GM15510 (cell line): Measurements from ENCODE around the gene ULBP3.

Source experiments
- POLR2A ChIP-seq: IDR thresholded peaks from 3 replicates; pipeline ENCODE4 v1.6.1; 2011; ENCODE audit warnings: borderline replicate concordance; ENCODE audit not compliant: insufficient read length; ENCODE audit errors: extremely low read depth

ULBP3 gene

DNA sequence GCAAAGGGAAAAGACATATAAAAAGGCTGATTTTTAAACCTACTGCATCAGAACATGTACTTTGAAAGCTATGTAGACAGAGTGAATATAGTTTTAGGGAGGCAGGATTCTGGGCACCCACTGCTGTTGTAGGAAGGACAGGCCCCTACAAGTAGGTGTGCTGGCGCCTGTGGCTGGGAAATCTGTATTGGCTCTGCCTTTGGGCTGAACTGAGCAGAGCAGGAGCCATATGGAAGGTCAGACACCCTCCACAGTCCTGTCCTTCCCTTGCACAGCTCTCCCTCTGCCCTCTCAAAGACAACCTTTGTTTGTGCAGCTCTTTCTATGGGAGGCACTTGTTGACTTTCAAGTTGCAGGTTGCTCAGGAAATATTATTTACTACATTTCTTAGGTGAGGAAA is 18.4 kb upstream of the ULBP3 start:
- TF ChIP-seq POLR2A: no peak

DNA sequence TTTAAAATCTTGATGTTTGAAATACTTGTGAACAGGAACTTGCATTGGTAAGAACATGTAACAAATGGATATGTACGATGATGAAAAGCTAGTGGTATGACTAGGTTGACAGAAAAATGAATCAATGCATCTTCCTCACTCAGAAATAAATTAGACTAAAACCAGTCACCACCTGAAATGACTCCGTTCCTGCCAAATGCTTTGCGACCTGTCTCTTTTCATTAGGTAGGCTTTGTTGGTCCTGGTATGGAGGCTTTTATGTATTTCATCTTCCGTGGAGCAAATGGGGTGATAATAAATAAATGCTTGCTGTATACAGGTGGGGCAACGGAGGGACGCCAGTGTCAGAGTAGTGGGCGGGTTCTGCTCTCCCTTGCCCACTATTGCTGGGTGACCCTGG is 17.1 kb upstream of the ULBP3 start:
- TF ChIP-seq POLR2A: no peak

DNA sequence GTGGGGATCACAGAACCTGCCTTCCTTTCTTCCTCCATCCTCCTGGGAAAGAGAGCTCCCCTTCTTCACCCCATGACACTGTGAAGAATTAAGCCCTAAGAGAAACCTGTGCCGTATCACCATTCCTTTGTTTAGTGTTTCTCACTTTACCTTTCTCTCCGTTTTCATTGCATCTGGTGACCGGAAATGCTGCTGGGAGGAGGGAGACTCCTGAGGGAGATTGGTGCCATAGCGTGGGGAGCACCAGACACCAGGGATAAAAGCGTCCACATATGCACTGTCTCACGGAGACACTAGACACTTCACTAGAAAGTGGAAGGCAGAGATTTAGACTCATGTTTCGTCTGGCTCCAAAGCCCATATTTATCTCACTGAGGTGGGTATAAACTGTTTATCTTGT is 15.5 kb upstream of the ULBP3 start:
- TF ChIP-seq POLR2A: no peak

DNA sequence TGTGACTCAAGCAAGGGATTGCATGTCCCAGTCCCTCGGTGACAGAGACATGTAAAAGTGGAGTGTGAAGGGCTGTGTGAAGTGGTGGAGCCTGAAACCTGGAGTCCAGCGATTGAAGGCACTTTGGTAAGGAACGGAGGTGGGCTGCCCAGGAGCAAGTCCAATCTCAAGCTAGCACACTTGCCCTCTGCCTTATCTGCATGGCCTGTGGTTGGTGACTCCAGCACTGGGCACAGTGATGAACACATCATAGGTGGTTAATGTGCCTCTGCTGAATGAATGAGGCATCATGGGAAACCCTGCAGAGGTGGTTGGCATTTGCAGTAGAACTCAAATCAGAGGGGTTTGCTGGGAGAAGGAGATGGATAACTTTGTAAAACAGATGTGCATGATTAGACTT is 14.9 kb upstream of the ULBP3 start:
- no peak for TF ChIP-seq POLR2A

DNA sequence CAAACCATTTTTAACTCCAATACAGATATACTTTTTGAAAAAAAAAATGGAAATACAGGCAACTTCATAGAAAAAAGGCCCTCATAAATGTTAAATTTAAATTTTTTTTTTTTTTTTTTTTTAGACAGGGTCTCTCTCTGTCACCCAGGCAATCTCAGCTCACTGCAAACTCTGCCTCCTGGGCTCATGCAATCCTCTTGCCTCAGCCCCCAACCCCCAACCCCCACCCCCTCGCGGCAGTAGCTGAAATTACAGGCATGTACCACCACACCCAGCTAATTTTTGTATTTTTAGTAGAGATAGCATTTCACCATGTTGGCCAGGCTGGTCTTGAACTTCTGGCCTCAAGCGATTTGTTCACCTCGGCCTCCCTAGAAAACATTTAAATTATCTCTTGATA is 12.8 kb upstream of the ULBP3 start:
- no peak for TF ChIP-seq POLR2A

DNA sequence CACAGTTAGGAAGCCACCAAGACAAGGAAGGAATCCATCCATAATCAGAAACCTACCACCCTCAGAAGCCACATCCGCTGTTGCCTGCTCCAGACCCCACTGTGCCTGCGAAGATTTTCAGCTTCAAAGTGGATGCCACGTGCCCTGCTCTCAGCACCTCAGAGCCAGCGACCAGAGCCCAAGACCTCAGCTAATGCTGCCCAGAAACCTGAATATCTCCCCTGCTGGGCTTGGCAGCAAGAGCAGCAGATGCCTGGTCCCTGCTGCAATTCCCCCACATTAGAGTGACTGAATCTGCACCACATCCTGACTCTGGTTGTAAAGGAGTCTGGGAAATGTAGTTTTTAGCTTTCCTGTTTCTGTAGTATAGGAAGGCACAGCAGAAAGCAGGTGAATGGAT is 10.7 kb upstream of the ULBP3 start:
- no peak for TF ChIP-seq POLR2A

DNA sequence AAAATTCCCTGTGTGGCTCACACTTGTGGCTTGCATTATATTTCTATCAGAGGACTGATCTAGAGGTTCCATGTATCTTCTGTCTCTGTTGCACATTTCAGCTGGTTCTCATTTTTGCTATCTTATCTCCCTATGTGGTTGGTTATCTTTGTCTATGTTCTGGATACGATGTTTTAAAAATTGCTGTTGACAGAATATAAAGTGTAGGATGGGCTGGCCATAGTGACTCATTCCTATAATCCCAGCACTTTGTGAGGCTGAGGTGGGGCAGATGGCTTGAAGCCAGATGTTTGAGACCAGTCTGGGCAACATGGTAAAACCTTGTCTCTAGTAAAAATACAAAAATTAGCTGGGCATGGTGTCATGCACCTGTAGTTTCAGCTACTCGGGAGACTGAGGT is 9.9 kb upstream of the ULBP3 start:
- no peak for TF ChIP-seq POLR2A

DNA sequence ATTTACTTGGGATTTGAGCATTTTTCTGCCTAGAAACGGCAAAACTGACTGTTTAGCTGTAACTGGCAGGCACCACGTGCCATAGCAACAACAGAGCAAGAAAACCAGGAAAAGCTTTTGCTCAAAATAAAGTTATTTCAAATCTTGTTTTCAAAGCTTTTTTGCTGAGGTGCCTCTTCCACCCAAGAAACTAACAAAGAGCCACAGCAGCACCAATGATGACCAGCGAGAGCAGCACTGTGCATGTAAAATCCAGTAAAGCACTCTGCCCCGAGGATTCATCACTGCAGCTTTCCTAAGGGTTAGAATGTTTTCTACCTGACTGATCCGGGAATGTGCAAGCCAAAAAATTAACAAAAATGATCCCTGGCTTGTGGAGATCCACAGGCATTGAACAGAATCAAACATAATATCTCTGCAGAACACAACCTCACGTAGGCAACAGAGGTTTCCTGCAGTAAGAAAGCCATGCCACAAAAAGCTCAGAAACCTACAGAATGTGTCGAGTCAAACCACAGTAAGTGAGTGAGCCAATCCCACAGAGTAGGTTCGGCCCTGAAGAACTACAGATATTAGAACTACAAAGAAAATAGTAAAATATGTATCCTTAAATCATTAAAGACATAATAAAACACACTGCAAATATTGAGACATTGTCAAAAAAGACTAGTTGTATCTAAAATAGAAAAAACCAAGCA is 7.4 kb upstream of the ULBP3 start:
- TF ChIP-seq POLR2A: no peak

DNA sequence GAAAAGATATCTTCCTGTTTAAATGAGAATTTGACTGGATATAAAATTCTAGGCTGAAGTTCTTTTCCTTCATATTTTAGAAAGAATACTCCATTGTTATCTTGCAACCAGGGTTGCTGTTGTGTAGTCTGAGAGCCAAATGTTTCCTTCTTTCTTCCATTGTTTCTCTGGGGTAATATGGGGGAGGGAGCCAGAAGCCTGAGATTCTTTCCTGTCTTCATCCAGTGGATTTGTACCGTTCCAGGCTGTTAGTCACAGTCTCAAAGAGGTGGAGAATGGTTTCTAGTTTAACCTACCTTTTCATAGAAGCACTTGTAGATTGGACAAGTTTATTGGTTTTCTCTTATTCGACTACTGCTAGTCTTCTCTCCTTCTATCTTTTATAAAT is 6.1 kb upstream of the ULBP3 start:
- no peak for TF ChIP-seq POLR2A

DNA sequence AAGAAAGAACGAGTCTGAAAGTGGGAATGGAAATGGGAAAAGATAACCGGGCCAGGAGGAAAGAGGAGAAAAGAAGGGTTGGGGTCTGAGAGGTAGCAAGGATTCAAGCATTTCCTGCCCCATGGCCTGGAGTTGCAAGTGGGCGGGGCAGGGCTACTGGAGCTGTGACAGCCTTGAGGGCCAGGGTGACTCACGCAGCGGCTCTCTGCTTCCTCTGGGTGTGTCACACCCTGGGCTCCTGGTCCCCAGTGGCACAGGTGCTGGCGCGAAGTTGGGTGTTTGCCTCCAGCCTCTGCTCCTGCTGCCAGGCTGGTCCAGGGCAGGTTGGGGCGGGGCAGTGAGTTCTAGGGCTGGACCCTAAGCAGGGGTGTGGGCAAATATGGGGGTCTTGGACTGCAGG is 3.3 kb upstream of the ULBP3 start:
- no peak for TF ChIP-seq POLR2A

DNA sequence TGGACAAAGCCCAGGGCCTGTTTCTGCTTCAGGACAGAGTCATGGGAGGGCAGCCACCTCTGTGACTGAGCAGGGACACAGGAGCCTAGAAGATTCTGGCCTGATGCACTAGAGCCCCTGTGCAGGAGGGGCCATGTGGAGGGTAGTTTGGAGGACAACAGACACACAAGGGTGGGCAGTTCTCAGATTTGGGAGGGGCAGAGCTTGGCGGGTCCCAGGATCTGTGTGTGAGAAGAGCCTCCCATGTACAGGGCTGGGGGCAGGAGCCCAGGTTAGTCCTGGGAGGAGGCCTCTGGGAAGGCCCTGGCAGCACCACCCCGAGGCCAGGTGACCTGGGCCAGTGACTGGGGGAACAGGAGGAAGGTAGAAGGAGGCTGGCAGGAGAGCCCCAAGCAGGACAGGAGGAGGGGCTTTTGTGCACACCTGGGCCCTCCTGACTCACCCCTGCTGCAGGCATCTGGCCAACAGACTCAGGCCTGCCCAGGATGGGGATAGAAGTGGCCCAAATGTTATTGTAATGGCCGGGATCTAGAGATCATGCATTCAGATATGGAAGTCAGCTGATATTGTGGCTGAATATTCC is 1.4 kb upstream of the ULBP3 start:
- TF ChIP-seq POLR2A: no peak

DNA sequence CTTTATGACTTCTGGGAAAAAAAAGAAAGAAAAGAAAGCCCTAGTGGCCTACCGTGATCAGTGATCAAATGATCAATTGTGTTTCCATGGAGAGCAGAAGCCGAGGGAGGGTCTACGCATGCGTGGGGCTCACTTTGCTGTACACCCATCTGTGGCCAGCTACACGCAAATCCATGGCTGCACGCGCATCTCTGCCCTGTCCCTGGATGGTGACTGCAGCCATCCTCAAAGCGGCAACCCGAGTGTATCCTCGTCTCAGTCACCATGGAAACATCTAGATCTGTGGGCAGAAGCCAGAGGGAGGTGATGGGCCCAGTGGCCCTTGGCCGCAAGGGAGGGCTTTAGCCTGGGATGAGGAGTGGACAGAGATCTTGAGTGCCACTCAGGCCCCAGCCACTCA is 785 bp upstream of the ULBP3 start:
- no peak for TF ChIP-seq POLR2A

DNA sequence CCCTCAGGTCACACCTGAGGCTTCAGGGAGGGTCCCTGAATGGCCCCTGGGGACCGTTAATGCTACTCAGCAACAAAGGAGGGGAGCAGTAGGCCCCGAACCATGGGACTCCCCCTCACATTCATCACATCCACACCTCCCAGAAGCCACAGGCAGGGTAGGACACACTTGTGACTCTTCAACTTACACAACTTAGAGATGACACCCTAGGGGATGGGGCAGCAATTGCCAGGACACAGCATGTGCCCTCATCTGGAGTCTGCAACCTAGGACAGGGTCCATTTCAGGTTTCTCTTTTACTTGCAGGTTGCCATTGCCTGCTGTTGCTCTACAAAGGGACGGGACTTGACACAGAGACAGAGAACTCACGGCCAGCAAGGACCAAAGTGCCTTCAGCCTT is 770 bp downstream of the ULBP3 start:
- TF ChIP-seq POLR2A: no peak

DNA sequence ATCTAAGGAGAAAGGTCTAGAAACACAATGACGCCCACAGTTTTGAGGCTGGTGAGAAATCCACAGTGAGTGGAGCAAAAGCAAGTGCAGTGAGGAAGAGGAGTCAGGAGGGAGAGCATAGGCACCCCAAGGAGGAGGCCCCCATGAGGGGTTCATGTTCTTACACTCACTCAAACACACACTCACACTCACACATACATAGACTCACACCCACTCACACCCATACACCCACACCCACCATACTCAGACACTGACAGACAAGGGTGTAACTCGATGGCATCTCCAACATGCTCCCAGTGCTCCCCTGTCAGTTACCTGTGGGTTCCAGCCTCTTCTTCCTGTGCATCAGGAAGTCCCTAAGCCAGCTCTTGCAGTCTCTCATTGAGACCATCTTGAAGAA is 3.8 kb downstream of the ULBP3 start:
- no peak for TF ChIP-seq POLR2A

DNA sequence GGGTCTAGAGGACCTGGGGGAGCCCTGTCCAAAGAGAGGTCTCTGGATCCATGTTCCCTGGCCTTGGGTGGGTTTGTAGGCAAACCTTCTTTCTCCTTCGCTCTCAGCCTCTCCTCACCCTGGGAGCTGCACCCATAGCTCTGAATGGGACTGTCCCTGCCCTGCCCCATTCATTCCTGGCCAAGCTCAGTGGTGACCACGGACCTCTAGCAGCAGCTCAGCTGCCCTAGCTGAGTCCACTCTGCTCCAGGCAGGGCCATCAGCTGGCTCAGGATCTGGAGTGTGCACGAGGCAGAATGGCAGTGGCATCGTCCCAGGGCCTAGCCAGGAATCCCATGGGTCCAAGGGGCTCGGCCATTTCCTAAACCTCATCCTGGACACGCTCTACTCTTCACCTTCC is 5.3 kb downstream of the ULBP3 start:
- no peak for TF ChIP-seq POLR2A

DNA sequence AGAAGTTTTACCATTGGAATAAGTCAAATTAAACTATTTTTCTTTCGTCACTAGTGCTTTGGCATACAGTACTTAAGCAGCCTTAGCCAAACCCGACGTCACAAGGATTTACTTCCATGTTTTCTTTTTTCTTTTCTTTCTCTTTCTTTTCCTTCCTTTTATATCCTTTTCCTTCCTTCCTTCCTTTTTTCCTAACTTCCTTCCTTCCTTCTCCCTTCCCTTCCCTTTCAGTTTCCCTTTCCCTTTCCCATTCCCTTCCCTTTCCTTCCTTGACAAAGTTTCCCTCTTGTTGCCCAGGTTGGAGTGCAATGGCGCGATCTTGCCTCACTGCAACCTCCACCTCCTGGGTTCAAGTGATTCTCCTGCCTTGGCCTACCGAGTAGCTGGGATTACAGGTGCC is 9.9 kb downstream of the ULBP3 start:
- TF ChIP-seq POLR2A: no peak

DNA sequence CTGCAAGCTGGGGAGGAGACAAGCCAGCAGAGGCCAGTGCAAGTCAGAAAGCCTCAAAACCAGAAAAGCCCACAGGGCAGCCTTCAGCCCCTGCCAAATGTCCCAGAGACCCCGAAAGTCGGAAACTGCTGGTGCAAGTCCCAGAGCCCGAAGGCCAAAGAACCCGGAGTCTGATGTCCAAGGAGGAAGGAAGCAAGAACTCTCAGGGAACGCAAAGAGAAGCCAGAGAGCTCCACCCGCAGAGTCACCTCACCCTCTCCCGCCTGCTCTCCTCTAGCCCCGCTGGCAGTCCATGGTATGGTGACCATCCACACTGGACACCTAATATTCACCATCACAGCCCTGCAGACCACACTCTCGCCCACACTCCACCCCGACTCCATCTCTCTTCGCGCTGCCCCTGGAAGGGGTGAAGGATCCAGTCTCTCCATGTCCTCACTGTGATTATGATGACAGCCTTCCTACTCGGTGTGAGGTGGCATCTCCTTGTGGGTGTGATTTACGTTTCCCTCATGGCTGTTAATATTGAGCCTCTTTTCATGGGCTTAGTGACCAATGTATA is 10.6 kb downstream of the ULBP3 start:
- TF ChIP-seq POLR2A: no peak

DNA sequence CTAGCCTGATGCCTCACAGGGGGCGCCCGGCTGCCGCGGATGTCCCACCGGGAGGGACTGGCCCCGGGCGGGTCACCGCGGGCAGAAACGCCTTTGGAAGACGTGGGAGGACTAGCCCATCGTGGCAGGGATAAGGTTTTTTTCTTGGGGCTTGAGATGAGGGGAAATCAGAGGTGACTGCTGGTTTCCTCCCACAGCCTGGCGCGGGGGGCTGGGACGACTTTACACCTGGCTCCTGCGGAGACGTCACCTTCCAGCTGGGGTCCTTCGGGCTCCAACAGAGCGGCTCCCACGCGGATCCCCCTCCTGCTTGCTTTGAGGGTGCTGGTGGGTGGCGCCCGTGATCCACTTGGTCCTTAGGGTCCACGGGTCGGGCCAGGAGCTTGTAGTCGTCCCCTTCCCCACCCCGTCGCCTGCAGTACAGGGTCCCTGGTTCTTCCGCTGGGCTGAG is 11.4 kb downstream of the ULBP3 start:
- no peak for TF ChIP-seq POLR2A

DNA sequence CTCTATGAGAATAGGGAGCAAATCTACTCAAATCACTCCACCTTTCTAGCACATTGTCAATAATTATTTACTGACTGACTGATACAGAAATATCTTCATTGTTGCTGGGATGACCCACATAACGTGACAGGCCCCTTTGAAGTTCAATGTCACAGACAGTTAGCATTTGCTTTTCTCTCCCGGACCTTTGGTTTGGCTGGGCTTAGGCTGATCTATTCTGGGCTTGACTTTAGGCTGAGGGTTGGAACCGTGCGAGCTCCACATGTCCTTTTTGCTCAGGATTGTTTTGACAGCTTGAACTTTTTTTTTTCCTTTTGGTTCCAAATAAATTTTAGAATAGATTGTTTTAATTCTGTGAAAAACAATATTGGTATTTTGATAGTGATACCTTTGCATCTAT is 12.0 kb downstream of the ULBP3 start:
- no peak for TF ChIP-seq POLR2A
